Endodermal cell (in vitro differentiated cells): Measurements from ENCODE around the gene SMC6. TPM values are rescaled to one million over a fixed set of nuclear protein-coding genes. Genes with fewer than 3 reads are reported as not detected.

Experiments
- DNase-seq: peaks from one replicate; pipeline ENCODE4 v3.0.0-alpha.2; 2017
- H3K27ac ChIP-seq: 2 replicates; pipeline ENCODE4 v1.5.1; 2013; ENCODE audit warnings: mild to moderate bottlenecking, low read depth, low read length, moderate library complexity
- H3K27me3 ChIP-seq: 2 replicates; pipeline ENCODE4 v1.6.1; 2013; ENCODE audit warnings: mild to moderate bottlenecking, low read length, moderate library complexity; ENCODE audit not compliant: insufficient read depth, control insufficient read depth, poor library complexity, severe bottlenecking
- H3K36me3 ChIP-seq: 2 replicates; pipeline ENCODE4 v1.7.0; 2013; ENCODE audit warnings: mild to moderate bottlenecking, low read length, moderate library complexity; ENCODE audit not compliant: control insufficient read depth, insufficient read depth
- H3K4me1 ChIP-seq: one replicate; pipeline ENCODE4 v1.7.0; 2013; ENCODE audit warnings: low read length; ENCODE audit not compliant: control insufficient read depth, insufficient read depth
- H3K4me3 ChIP-seq: 2 replicates; pipeline ENCODE4 v1.5.1; 2013; ENCODE audit warnings: mild to moderate bottlenecking, low read length, moderate library complexity
- H3K9ac ChIP-seq: 2 replicates; pipeline ENCODE4 v1.6.1; 2013; ENCODE audit warnings: mild to moderate bottlenecking, low read length, moderate library complexity; ENCODE audit not compliant: poor library complexity, severe bottlenecking; ENCODE audit errors: extremely low read depth
- H3K9me3 ChIP-seq: 2 replicates; pipeline ENCODE4 v1.6.1; 2013; ENCODE audit warnings: mild to moderate bottlenecking, low read length, moderate library complexity; ENCODE audit not compliant: control insufficient read depth
- H3K27ac Mint-ChIP-seq: 2 replicates; pipeline ENCODE4 v1.8.0; 2020; ENCODE audit warnings: mixed read lengths
- H3K27me3 Mint-ChIP-seq: 2 replicates; pipeline ENCODE4 v1.8.0; 2021; ENCODE audit warnings: mild to moderate bottlenecking, mixed read lengths; ENCODE audit not compliant: insufficient read depth
- H3K36me3 Mint-ChIP-seq: 2 replicates; pipeline ENCODE4 v1.8.0; 2020; ENCODE audit warnings: low read depth, mixed read lengths
- H3K4me1 Mint-ChIP-seq: 2 replicates; pipeline ENCODE4 v1.8.0; 2020; ENCODE audit warnings: mixed read lengths
- H3K4me3 Mint-ChIP-seq: 2 replicates; pipeline ENCODE4 v1.8.0; 2020; ENCODE audit warnings: mild to moderate bottlenecking, moderate library complexity, mixed read lengths
- H3K9me3 Mint-ChIP-seq: 2 replicates; pipeline ENCODE4 v1.8.0; 2020; ENCODE audit warnings: mild to moderate bottlenecking, mixed read lengths
- WGBS, 2 experiments: methylation state at CpG; one replicate each; pipeline versions ENCODE4 v1.1.5 to v1.1.7; 2013; ENCODE audit warnings: missing lambda C conversion rate in 2 of 2, mixed read lengths in 1 of 2; ENCODE audit not compliant: insufficient coverage in 1 of 2, insufficient read length in 1 of 2; 5-methylcytosine and 5-hydroxymethylcytosine counted together
- total RNA-seq, 2 donors: library from RNA; stranded (reverse); fragmentation: NEBNext Ultra II Directional in 1 of 2; extraction: Animal tissue kit (Norgen Biotek cat#: 25700) in 1 of 2; gene quantifications; 2 replicates in 1 of 2; 3 replicates in 1 of 2; pipeline ENCODE4 v1.2.1, GENCODE V29; 2021
- TF ChIP-seq, protein P1 (sequence below): fragments of 200-600 bp; sonication (generic); conservative IDR thresholded peaks from 2 replicates; pipeline ENCODE4 v1.5.0; 2021; ENCODE audit warnings: antibody characterized with exemption, mild to moderate bottlenecking

Gene SMC6
- total RNA-seq, 2 donors from 2014 or later = 38.3 to 48.3 TPM

DNA sequence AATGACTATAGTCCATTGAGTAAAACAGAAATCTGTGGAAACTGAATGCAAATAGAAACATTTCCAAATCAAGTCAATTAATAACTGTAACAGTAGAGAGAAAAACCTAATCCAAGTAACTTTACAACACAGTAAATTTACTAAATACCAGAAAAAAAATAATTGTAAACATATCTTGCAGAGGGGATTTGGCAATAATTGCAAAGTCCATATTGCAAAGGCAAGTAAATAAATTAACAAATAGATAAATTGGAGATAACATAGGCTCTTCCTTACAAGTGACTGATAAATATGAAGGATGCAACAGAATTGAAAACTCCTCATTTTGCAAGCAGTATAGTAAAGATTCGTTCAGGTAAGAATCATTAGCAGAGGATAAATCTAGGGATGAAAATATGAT, 65.0 kb downstream of the SMC6 start:
- DNase-seq = no peak
- no peaks in the 10 kb centered on the region for H3K4me1 Mint-ChIP-seq
- no peaks in the 10 kb centered on the region for H3K27me3 ChIP-seq
- WGBS, 2 experiments = 88 to 91% methylated on average over 1 of the region's 1 CpG
- peaks cover 68% of the 10 kb centered on the region for H3K36me3 Mint-ChIP-seq
- H3K9ac ChIP-seq = no peak overlapping the region
- TF ChIP-seq, protein P1, sequence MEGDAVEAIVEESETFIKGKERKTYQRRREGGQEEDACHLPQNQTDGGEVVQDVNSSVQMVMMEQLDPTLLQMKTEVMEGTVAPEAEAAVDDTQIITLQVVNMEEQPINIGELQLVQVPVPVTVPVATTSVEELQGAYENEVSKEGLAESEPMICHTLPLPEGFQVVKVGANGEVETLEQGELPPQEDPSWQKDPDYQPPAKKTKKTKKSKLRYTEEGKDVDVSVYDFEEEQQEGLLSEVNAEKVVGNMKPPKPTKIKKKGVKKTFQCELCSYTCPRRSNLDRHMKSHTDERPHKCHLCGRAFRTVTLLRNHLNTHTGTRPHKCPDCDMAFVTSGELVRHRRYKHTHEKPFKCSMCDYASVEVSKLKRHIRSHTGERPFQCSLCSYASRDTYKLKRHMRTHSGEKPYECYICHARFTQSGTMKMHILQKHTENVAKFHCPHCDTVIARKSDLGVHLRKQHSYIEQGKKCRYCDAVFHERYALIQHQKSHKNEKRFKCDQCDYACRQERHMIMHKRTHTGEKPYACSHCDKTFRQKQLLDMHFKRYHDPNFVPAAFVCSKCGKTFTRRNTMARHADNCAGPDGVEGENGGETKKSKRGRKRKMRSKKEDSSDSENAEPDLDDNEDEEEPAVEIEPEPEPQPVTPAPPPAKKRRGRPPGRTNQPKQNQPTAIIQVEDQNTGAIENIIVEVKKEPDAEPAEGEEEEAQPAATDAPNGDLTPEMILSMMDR = no peak
- H3K27me3 Mint-ChIP-seq = no peaks in the 10 kb centered on the region
- H3K9me3 Mint-ChIP-seq = peaks cover 7% of the 10 kb centered on the region
- H3K4me3 Mint-ChIP-seq = no peak overlapping the region
- no peak overlapping the region for H3K4me3 ChIP-seq
- peaks cover 52% of the 10 kb centered on the region for H3K36me3 ChIP-seq
- no peaks in the 10 kb centered on the region for H3K4me1 ChIP-seq
- H3K9me3 ChIP-seq = no peaks in the 10 kb centered on the region
- H3K27ac ChIP-seq = no peak overlapping the region
- no peak overlapping the region for H3K27ac Mint-ChIP-seq

DNA sequence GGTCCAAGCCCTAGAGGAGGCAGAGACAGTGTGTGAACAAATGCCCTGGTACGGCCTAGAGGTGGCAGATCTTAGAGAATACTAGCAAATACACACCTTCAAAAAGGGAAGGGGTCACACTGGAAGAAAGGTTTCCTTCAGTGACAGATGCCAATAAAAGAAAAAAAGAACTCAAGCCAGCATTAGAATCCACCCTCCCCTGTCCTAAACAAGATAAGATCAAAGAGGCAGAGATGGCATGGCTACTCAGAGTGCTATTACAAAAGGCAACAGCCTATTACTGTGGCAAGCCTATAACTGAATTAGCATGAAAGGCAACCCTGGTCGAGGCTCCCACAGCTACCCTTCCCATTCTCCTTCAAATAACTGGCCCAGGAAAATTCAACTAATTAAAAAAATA, 69.6 kb downstream of the SMC6 start:
- Histone ChIP-seq H3K27ac (no peak overlapping the region), H3K9me3 (no peaks in the 10 kb centered on the region), H3K4me1 (no peaks in the 10 kb centered on the region), H3K27me3 (no peaks in the 10 kb centered on the region), H3K9ac (no peak overlapping the region), H3K4me3 (no peak overlapping the region), H3K36me3 (peaks cover 55% of the 10 kb centered on the region)
- no peaks in the 10 kb centered on the region for H3K4me1 Mint-ChIP-seq
- H3K27me3 Mint-ChIP-seq = no peaks in the 10 kb centered on the region
- H3K9me3 Mint-ChIP-seq = no peaks in the 10 kb centered on the region
- peaks cover 53% of the 10 kb centered on the region for H3K36me3 Mint-ChIP-seq
- H3K4me3 Mint-ChIP-seq = no peak overlapping the region
- H3K27ac Mint-ChIP-seq = no peak overlapping the region
- TF ChIP-seq, protein P1 = no peak
- 92% methylated on average over 2 of the region's 2 CpGs; no CpG with 5 or more reads in 1 of the 2 experiments for WGBS, 2 experiments
- no peak for DNase-seq

DNA sequence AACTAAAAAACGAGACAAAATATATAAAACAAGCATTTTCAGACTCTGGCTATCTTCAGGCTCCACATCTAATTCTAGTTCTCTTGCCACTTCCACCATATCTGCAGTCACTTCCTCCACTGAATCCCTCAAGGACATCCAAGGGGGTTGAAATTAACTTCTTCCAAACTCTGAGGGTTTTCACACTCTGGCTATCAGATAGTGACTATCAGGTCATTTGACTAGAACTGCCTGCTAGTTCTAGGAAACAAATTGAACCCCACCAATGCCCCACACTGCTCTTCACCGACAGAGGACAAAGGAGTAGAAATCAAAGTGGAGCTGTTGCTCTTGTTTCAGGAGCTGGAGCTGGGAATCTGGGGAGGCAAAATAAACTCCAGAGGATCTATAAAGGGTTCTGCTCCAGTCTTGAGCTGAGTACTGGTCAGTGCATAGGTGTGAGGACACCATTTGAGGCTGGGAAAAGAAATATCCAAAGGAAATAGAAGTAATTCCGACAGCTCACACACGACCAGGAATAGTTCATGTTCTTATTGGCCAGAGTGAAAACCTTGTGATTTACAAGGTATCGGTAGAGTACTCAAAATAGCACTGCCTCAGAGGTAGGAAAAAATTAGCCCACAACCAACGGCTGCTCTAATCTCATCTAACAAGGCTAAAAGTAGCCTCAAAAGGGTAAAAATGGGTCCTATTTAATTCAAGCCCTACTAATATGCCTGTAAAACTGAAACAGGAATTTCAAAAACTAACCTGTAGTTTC, 71.3 kb downstream of the SMC6 start:
- 90 to 95% methylated on average over 4 to 6 of the region's 6 CpGs for WGBS, 2 experiments
- DNase-seq = no peak
- TF ChIP-seq, protein P1 = no peak
- Histone ChIP-seq H3K27ac (no peak overlapping the region), H3K27me3 (no peaks in the 10 kb centered on the region), H3K9me3 (no peaks in the 10 kb centered on the region), H3K4me3 (no peak overlapping the region), H3K9ac (no peak overlapping the region), H3K36me3 (peaks cover 53% of the 10 kb centered on the region), H3K4me1 (no peaks in the 10 kb centered on the region)
- Mint-ChIP-seq H3K36me3 (peaks cover 50% of the 10 kb centered on the region), H3K27ac (no peak overlapping the region), H3K4me1 (no peaks in the 10 kb centered on the region), H3K9me3 (no peaks in the 10 kb centered on the region), H3K27me3 (no peaks in the 10 kb centered on the region), H3K4me3 (no peak overlapping the region)
